Adrenal gland (tissue), 5 donors: ENCODE measurements around the gene ADAMTS12.

Experiments used
- POLR2A ChIP-seq, 2 donors: fragments of 450-650 bp; IDR thresholded peaks; one replicate each; pipeline ENCODE4 v1.6.1; 2017; ENCODE audit warnings: antibody characterized with exemption in 2 of 2, mild to moderate bottlenecking in 2 of 2, moderate library complexity in 1 of 2
- TF ChIP-seq, protein P1 (sequence below), 6 experiments: fragments of 450-650 bp in 4 of 6; fragments of 200-600 bp in 2 of 6; sonication (generic) in 1 of 6; IDR thresholded peaks; 1 replicate in 5 of 6; 2 replicates in 1 of 6; pipeline versions ENCODE4 v1.5.1 to v1.8.0; 2016 to 2021; ENCODE audit warnings: antibody characterized with exemption in 6 of 6, mild to moderate bottlenecking in 2 of 6, moderate library complexity in 1 of 6
- donor health status: DM: no; HTN: no; CAD: no.

DNA sequence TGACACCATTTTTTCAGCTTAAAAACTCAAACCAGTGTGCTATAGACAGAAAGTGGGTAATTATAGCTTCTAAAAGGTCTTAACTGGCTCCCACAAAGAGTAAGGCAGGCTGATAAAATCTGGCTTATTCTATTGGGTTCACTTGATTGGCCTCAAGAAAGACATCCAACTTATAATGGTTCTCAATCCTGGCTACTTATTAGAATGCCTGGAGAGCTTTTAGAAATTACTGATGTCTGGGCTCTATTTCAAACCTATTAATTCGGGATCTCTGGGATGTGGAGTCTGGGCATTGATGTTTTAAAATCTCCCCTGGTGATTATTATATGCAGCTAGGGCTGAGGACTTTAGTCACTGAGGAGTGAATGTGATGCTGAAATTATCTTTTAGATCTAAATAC, 263.0 kb downstream of the ADAMTS12 start:
- TF ChIP-seq, protein P1, sequence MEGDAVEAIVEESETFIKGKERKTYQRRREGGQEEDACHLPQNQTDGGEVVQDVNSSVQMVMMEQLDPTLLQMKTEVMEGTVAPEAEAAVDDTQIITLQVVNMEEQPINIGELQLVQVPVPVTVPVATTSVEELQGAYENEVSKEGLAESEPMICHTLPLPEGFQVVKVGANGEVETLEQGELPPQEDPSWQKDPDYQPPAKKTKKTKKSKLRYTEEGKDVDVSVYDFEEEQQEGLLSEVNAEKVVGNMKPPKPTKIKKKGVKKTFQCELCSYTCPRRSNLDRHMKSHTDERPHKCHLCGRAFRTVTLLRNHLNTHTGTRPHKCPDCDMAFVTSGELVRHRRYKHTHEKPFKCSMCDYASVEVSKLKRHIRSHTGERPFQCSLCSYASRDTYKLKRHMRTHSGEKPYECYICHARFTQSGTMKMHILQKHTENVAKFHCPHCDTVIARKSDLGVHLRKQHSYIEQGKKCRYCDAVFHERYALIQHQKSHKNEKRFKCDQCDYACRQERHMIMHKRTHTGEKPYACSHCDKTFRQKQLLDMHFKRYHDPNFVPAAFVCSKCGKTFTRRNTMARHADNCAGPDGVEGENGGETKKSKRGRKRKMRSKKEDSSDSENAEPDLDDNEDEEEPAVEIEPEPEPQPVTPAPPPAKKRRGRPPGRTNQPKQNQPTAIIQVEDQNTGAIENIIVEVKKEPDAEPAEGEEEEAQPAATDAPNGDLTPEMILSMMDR (IDR thresholded peaks at IDR 0.05) = no peak
- TF ChIP-seq POLR2A (IDR thresholded peaks at IDR 0.05) = no peak
